ENCODE data around the gene TAF6L. TPM values are rescaled to one million over a fixed set of nuclear protein-coding genes. Genes with fewer than 3 reads are reported as not detected.
A peak's percentile ranks its signal among the peaks of the same experiment; 100 is the strongest.

TAF6L gene
- total and polyA plus RNA-seq, 2 of the 8 experiments (the other 6 are each of a cell fraction or from before 2014, with no cell fraction given), result 24.8 to 31.9 TPM

- CTCF ChIA-PET (ENCODE audit: partially characterized antibody), result interaction anchor here (0.6 to 1.6 kb wide), 8 partner anchors 10 to 1696 kb away, joined by 3 to 5 read pairs (median 3); partner anchors contain the start of gene TMEM179B
- peak overlapping the region in 3 of 4 experiments; percentile 25 to 63 (median 62); a peak in 3 of 7 replicates for H3K9ac ChIP-seq (replicated peaks in 1 of 4; ENCODE audit: extremely low read depth in 1 of 4, low read depth in 3 of 4, low read length in 3 of 4)
- no peak for FAIRE-seq
- TF ChIP-seq BACH1 (IDR thresholded peaks at IDR 0.05; ENCODE audit: low read length), result no peak
- TF ChIP-seq CBX5 (IDR thresholded peaks at IDR 0.05; ENCODE audit: low read depth, low read length), result no peak
- TF ChIP-seq TBP (IDR thresholded peaks at IDR 0.05; ENCODE audit: low read depth, low read length), result no peak
Measured at GRCh38 chr11:62805961-62806441, 34.8 kb downstream of the TAF6L start.

More at GRCh38 chr11:62805961-62806441, 34.8 kb downstream of the TAF6L start:
- Histone ChIP-seq H3K4me3 (ENCODE audit: extremely low read depth in 1 of 4, insufficient read depth in 2 of 4, low read depth in 3 of 4, low read length in 4 of 4) (peak overlapping the region; percentile 66 to 85 (median 81)), H4K91ac (replicated peaks; ENCODE audit: insufficient read length, low read length) (no peak overlapping the region), H3K4me2 (ENCODE audit: insufficient read depth in 1 of 2, low read depth in 2 of 2, low read length in 2 of 2) (peak overlapping the region; percentile 81 to 93), H2BK15ac (ENCODE audit: low read length) (no peak overlapping the region), H2BK120ac (replicated peaks; ENCODE audit: low read depth, low read length) (no peak overlapping the region), H3K27ac (ENCODE audit: low read depth, low read length) (0 out of 2 replicates have a peak overlapping the region, but pooled peaks have one; percentile 48), H3K9me3 (ENCODE audit: insufficient read depth in 2 of 2, low read depth in 1 of 2, low read length in 1 of 2) (no peaks in the 10 kb centered on the region), H3K56ac (replicated peaks; ENCODE audit: insufficient read length, low read depth, low read length) (no peak overlapping the region), H2AK5ac (ENCODE audit: low read depth, low read length) (no peak overlapping the region), H3K18ac (ENCODE audit: extremely low read depth, low read length) (no peak overlapping the region), H3K23me2 (ENCODE audit: low read depth, low read length) (peaks cover 4% of the 10 kb centered on the region; the same call in 1 of the 2 replicates), H3K27me3 (replicated peaks in 1 of 4; ENCODE audit: control insufficient read depth in 3 of 4, extremely low read depth in 1 of 4, insufficient read depth in 3 of 4, low read length in 3 of 4) (no peaks in the 10 kb centered on the region), H3K14ac (ENCODE audit: insufficient read length) (no peak overlapping the region), H3K79me2 (ENCODE audit: control insufficient read depth in 1 of 2, insufficient read depth in 2 of 2, low read length in 2 of 2) (peaks cover 5 to 18% of the 10 kb centered on the region in 2 experiments; a peak in 3 of 4 replicates), H2AFZ (ENCODE audit: low read length) (no peak overlapping the region), H2BK5ac (ENCODE audit: low read depth, low read length) (0 out of 2 replicates have a peak overlapping the region, but pooled peaks have one; percentile 3), H4K5ac (ENCODE audit: insufficient read length, low read depth, low read length) (peak overlapping the region; percentile 53), H2BK20ac (ENCODE audit: low read length) (no peak overlapping the region), H3K4ac (replicated peaks; ENCODE audit: insufficient read length, low read depth, low read length) (no peak overlapping the region), H2BK12ac (ENCODE audit: low read depth, low read length) (no peak overlapping the region), H3K4me1 (replicated peaks in 1 of 4; ENCODE audit: control insufficient read depth in 3 of 4, insufficient read depth in 4 of 4, low read length in 3 of 4) (peaks cover 0 to 5% (median under 1%) of the 10 kb centered on the region in 4 experiments; a peak in 1 of 7 replicates), H4K8ac (ENCODE audit: extremely low read depth, insufficient read depth, low read length) (no peak overlapping the region), H4K20me1 (replicated peaks in 1 of 2; ENCODE audit: control insufficient read depth in 1 of 2, insufficient read depth in 2 of 2, low read length in 2 of 2) (peaks cover 1 to 2% of the 10 kb centered on the region in 2 experiments), H3K36me3 (ENCODE audit: control insufficient read depth in 2 of 4, insufficient read depth in 4 of 4, low read length in 3 of 4) (peaks cover 10 to 22% (median 16%) of the 10 kb centered on the region in 4 experiments), H3K79me1 (ENCODE audit: low read depth, low read length) (peaks cover 6% of the 10 kb centered on the region; the same call in 1 of the 2 replicates), H3K23ac (ENCODE audit: insufficient read length) (no peak overlapping the region)
- no peak for DNase-seq (ENCODE audit: low read depth in 1 of 2, low spot score in 2 of 2)
- 50% methylated on average over 12 of the region's 12 CpGs; no CpG with 5 or more reads in 1 of the 2 experiments for WGBS, 2 experiments (ENCODE audit: extremely low coverage in 1 of 2, insufficient coverage in 1 of 2, insufficient read length in 1 of 2, insufficient replicate concordance in 2 of 2, low coverage in 1 of 2, low lambda C conversion rate in 2 of 2, missing lambda C conversion rate in 1 of 2)
- POLR2A ChIA-PET (ENCODE audit: partially characterized antibody), result interaction anchor here (0.6 to 10.0 kb wide), 43 partner anchors 10 to 1537 kb away, joined by 3 to 251 read pairs (median 6); partner anchors contain the start of genes B3GAT3, BSCL2, C11orf98 and CSKMT

All from H1 (cell line).